WTC11 (cell line): ENCODE results near the gene CLIC5. TPM values are rescaled to one million over a fixed set of nuclear protein-coding genes. Genes with fewer than 3 reads are reported as not detected.

Source experiments
- ATAC-seq: fragments of 200-7000 bp; cut with Tn5 transposase; 2 replicates; pipeline ENCODE4 v1.10.0; 2021; ENCODE audit warnings: mild to moderate bottlenecking, moderate library complexity
- CTCF ChIA-PET: fragments of 300-600 bp; sonication (Branson Sonifier 250); formaldehyde crosslinking; loops from one replicate; lab custom pipeline; 2021; ENCODE audit warnings: antibody characterized with exemption; lab: Charles Lee
- POLR2A ChIA-PET: fragments of 350-600 bp; sonication (Branson Sonifier 250); formaldehyde crosslinking; loops from one replicate; lab custom pipeline; 2021; ENCODE audit warnings: antibody characterized with exemption; lab: Charles Lee
- DNase-seq: peaks from one replicate; pipeline ENCODE4 v3.0.0; 2021; ENCODE audit warnings: low spot score
- H3K27ac Mint-ChIP-seq: 2 replicates; pipeline ENCODE4 v1.8.0; 2021; ENCODE audit warnings: mixed read lengths
- H3K27me3 Mint-ChIP-seq: 2 replicates; pipeline ENCODE4 v1.8.0; 2021; ENCODE audit warnings: low read depth, mild to moderate bottlenecking, moderate library complexity, mixed read lengths
- H3K36me3 Mint-ChIP-seq: 2 replicates; pipeline ENCODE4 v1.8.0; 2021; ENCODE audit warnings: mixed read lengths
- H3K4me1 Mint-ChIP-seq: 2 replicates; pipeline ENCODE4 v1.8.0; 2022; ENCODE audit warnings: mixed read lengths
- H3K4me3 Mint-ChIP-seq: 2 replicates; pipeline ENCODE4 v1.8.0; 2021; ENCODE audit warnings: mild to moderate bottlenecking, moderate library complexity, mixed read lengths
- H3K9me3 Mint-ChIP-seq: 2 replicates; pipeline ENCODE4 v1.8.0; 2021; ENCODE audit warnings: mixed read lengths
- ATF1 ChIP-seq: sonication (generic); formaldehyde crosslinking; IDR thresholded peaks from 2 replicates; pipeline ENCODE4 v1.8.1; 2023; ENCODE audit warnings: mild to moderate bottlenecking, moderate library complexity, missing genetic modification reagents
- CBFB ChIP-seq: sonication (generic); formaldehyde crosslinking; IDR thresholded peaks from 2 replicates; pipeline ENCODE4 v1.8.1; 2022; ENCODE audit warnings: mild to moderate bottlenecking, low read depth, missing genetic modification reagents
- FOXP1 ChIP-seq: sonication (generic); formaldehyde crosslinking; IDR thresholded peaks from 2 replicates; pipeline ENCODE4 v1.8.0; 2022; ENCODE audit warnings: missing genetic modification reagents, mild to moderate bottlenecking, moderate library complexity, borderline replicate concordance
- KAT7 ChIP-seq: sonication (generic); formaldehyde crosslinking; IDR thresholded peaks from 2 replicates; pipeline ENCODE4 v1.8.1; 2023; ENCODE audit warnings: missing genetic modification reagents, mild to moderate bottlenecking, borderline replicate concordance
- MXD4 ChIP-seq: fragments of 250-450 bp; sonication (Bioruptor Pico); IDR thresholded peaks from 2 replicates; pipeline ENCODE4 v1.8.0; 2021; ENCODE audit warnings: mild to moderate bottlenecking, moderate library complexity, borderline replicate concordance
- MYBL2 ChIP-seq: sonication (generic); formaldehyde crosslinking; IDR thresholded peaks from 2 replicates; pipeline ENCODE4 v1.8.1; 2023; ENCODE audit warnings: mild to moderate bottlenecking, moderate library complexity, missing genetic modification reagents
- NFE2L1 ChIP-seq: sonication (generic); formaldehyde crosslinking; IDR thresholded peaks from 2 replicates; pipeline ENCODE4 v1.8.1; 2023; ENCODE audit warnings: missing genetic modification reagents
- NFYB ChIP-seq: sonication (generic); formaldehyde crosslinking; conservative IDR thresholded peaks from 2 replicates; pipeline ENCODE4 v1.8.0; 2022; ENCODE audit warnings: low read depth, missing genetic modification reagents
- NR2C2 ChIP-seq: sonication (generic); formaldehyde crosslinking; IDR thresholded peaks from 2 replicates; pipeline ENCODE4 v1.8.0; 2022; ENCODE audit warnings: mild to moderate bottlenecking, missing genetic modification reagents
- NR3C1 ChIP-seq: sonication (generic); formaldehyde crosslinking; conservative IDR thresholded peaks from 2 replicates; pipeline ENCODE4 v1.8.1; 2023; ENCODE audit warnings: low read depth, mild to moderate bottlenecking, missing genetic modification reagents
- RELA ChIP-seq: sonication (generic); formaldehyde crosslinking; IDR thresholded peaks from 2 replicates; pipeline ENCODE4 v1.8.1; 2022; ENCODE audit warnings: missing genetic modification reagents, mild to moderate bottlenecking, borderline replicate concordance
- SMAD3 ChIP-seq: sonication (generic); formaldehyde crosslinking; IDR thresholded peaks from 2 replicates; pipeline ENCODE4 v1.8.0; 2022; ENCODE audit warnings: missing genetic modification reagents, mild to moderate bottlenecking, borderline replicate concordance
- SMAD4 ChIP-seq: sonication (generic); formaldehyde crosslinking; IDR thresholded peaks from 2 replicates; pipeline ENCODE4 v1.8.0; 2022; ENCODE audit warnings: mild to moderate bottlenecking, missing genetic modification reagents
- TEAD4 ChIP-seq: sonication (generic); formaldehyde crosslinking; IDR thresholded peaks from 2 replicates; pipeline ENCODE4 v1.8.0; 2022; ENCODE audit warnings: mild to moderate bottlenecking, missing genetic modification reagents
- ZNF121 ChIP-seq: sonication (generic); formaldehyde crosslinking; IDR thresholded peaks from 2 replicates; pipeline ENCODE4 v1.8.0; 2023; ENCODE audit warnings: missing genetic modification reagents
- total RNA-seq: library from RNA; stranded (reverse); gene quantifications from 3 replicates; pipeline ENCODE4 v1.2.3, GENCODE V29; 2021
- TF ChIP-seq, protein P1 (sequence below): sonication (generic); formaldehyde crosslinking; conservative IDR thresholded peaks from 2 replicates; pipeline ENCODE4 v1.8.1; 2022; ENCODE audit warnings: mild to moderate bottlenecking, missing genetic modification reagents
- TF ChIP-seq, protein P2 (sequence below): sonication (generic); formaldehyde crosslinking; IDR thresholded peaks from 2 replicates; pipeline ENCODE4 v1.8.1; 2023; ENCODE audit warnings: mild to moderate bottlenecking, moderate library complexity, missing genetic modification reagents
- TF ChIP-seq, protein P3 (sequence below): sonication (generic); formaldehyde crosslinking; IDR thresholded peaks from 2 replicates; pipeline ENCODE4 v1.8.1; 2023; ENCODE audit warnings: mild to moderate bottlenecking, missing genetic modification reagents, moderate library complexity
- TF ChIP-seq, protein P4 (sequence below): fragments of 200-600 bp; IDR thresholded peaks from 2 replicates; pipeline ENCODE4 v1.8.0; 2022; ENCODE audit warnings: antibody characterized with exemption
- TF ChIP-seq, protein P5 (sequence below): fragments of 250-450 bp; sonication (Bioruptor Pico); conservative IDR thresholded peaks from 2 replicates; pipeline ENCODE4 v1.9.0; 2021; ENCODE audit warnings: mild to moderate bottlenecking
- TF ChIP-seq, protein P6 (sequence below): sonication (generic); formaldehyde crosslinking; IDR thresholded peaks from 2 replicates; pipeline ENCODE4 v1.8.1; 2022; ENCODE audit warnings: low read depth, mild to moderate bottlenecking, moderate library complexity, missing genetic modification reagents, borderline replicate concordance
- TF ChIP-seq, protein P7 (sequence below): sonication (generic); formaldehyde crosslinking; IDR thresholded peaks from 2 replicates; pipeline ENCODE4 v1.8.0; 2022; ENCODE audit warnings: mild to moderate bottlenecking, missing genetic modification reagents

CLIC5 gene
- total RNA-seq, 1 experiment from 2014 or later = 0.22 TPM

DNA sequence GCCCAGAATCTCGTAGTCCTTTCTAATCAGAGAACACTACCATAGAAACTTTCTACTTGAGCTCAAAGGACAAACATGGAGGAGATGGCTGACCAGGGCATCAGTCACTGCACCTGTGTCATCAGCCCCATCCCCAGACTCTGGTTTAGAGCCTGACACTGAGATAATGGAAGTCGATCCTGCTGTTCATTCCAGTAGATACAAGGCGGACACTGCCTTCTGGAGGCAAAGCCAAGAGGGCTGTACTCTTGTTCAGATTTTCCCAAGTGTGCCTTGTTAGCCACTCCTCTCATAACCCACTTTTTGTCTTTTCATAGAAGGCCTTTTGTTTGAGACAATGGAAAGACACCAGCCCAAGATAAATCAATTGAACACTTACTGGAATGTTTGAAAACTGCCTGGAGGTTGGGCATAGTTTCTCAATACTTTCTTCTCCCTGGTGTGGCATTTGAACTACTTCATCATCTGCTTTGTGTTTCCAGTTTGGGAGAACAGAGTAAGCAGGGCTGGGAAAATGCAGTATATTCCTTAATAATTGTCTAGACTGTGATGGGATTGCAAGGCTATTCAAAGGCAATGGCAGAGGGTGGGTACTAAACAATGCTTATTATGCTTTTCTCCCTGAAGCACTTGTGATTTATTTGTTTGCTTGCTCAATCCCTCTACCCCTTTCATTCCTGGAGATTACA lies 99.7 kb downstream of the CLIC5 start (continued):
- no peak for TF ChIP-seq NFE2L1 (CRISPR knock-in tag)
- TF ChIP-seq ATF1 (CRISPR knock-in tag) = no peak
- no peak for TF ChIP-seq KAT7 (CRISPR knock-in tag)
- no peak for TF ChIP-seq MXD4 (CRISPR knock-in tag)
- TF ChIP-seq CBFB = no peak

DNA sequence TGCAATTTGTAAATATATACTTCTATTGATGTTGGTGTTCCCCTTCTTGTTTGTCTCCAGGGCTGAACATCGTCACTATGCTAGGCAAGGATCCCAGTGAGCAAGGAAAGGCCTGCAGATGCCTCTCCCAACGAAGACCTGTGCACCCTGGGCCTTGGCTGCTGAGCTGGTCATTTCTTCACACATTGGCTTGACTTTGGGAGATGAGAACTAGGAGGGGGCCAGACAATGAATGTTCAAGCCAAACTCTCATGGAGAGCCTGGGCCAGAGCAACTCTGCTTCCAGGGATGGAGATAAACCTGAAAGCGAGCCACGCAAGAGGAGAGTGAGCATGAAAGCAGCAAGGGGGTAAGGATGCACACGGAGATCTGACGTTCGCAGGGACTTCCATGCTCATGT lies 104.0 kb downstream of the CLIC5 start:
- Mint-ChIP-seq H3K36me3 (peaks cover 4% of the 10 kb centered on the region; the same call in 1 of the 2 replicates), H3K4me3 (no peak overlapping the region), H3K9me3 (peaks cover 13% of the 10 kb centered on the region), H3K4me1 (no peaks in the 10 kb centered on the region), H3K27me3 (no peaks in the 10 kb centered on the region), H3K27ac (no peak overlapping the region)
- ATAC-seq = no peak
- POLR2A ChIA-PET = no interaction called here
- CTCF ChIA-PET = no interaction called here
- DNase-seq = no peak
- no peak for TF ChIP-seq FOXP1 (CRISPR knock-in tag)
- TF ChIP-seq, protein P1, sequence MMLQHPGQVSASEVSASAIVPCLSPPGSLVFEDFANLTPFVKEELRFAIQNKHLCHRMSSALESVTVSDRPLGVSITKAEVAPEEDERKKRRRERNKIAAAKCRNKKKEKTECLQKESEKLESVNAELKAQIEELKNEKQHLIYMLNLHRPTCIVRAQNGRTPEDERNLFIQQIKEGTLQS (CRISPR knock-in tag) = no peak
- TF ChIP-seq, protein P2, sequence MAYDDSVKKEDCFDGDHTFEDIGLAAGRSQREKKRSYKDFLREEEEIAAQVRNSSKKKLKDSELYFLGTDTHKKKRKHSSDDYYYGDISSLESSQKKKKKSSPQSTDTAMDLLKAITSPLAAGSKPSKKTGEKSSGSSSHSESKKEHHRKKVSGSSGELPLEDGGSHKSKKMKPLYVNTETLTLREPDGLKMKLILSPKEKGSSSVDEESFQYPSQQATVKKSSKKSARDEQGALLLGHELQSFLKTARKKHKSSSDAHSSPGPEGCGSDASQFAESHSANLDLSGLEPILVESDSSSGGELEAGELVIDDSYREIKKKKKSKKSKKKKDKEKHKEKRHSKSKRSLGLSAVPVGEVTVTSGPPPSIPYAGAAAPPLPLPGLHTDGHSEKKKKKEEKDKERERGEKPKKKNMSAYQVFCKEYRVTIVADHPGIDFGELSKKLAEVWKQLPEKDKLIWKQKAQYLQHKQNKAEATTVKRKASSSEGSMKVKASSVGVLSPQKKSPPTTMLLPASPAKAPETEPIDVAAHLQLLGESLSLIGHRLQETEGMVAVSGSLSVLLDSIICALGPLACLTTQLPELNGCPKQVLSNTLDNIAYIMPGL = no peak
- TF ChIP-seq, protein P3, sequence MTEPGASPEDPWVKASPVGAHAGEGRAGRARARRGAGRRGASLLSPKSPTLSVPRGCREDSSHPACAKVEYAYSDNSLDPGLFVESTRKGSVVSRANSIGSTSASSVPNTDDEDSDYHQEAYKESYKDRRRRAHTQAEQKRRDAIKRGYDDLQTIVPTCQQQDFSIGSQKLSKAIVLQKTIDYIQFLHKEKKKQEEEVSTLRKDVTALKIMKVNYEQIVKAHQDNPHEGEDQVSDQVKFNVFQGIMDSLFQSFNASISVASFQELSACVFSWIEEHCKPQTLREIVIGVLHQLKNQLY (CRISPR knock-in tag) = no peak
- no peak for TF ChIP-seq MYBL2 (CRISPR knock-in tag)
- no peak for TF ChIP-seq ZNF121 (CRISPR knock-in tag)
- TF ChIP-seq, protein P4, sequence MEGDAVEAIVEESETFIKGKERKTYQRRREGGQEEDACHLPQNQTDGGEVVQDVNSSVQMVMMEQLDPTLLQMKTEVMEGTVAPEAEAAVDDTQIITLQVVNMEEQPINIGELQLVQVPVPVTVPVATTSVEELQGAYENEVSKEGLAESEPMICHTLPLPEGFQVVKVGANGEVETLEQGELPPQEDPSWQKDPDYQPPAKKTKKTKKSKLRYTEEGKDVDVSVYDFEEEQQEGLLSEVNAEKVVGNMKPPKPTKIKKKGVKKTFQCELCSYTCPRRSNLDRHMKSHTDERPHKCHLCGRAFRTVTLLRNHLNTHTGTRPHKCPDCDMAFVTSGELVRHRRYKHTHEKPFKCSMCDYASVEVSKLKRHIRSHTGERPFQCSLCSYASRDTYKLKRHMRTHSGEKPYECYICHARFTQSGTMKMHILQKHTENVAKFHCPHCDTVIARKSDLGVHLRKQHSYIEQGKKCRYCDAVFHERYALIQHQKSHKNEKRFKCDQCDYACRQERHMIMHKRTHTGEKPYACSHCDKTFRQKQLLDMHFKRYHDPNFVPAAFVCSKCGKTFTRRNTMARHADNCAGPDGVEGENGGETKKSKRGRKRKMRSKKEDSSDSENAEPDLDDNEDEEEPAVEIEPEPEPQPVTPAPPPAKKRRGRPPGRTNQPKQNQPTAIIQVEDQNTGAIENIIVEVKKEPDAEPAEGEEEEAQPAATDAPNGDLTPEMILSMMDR = no peak
- TF ChIP-seq, protein P5, sequence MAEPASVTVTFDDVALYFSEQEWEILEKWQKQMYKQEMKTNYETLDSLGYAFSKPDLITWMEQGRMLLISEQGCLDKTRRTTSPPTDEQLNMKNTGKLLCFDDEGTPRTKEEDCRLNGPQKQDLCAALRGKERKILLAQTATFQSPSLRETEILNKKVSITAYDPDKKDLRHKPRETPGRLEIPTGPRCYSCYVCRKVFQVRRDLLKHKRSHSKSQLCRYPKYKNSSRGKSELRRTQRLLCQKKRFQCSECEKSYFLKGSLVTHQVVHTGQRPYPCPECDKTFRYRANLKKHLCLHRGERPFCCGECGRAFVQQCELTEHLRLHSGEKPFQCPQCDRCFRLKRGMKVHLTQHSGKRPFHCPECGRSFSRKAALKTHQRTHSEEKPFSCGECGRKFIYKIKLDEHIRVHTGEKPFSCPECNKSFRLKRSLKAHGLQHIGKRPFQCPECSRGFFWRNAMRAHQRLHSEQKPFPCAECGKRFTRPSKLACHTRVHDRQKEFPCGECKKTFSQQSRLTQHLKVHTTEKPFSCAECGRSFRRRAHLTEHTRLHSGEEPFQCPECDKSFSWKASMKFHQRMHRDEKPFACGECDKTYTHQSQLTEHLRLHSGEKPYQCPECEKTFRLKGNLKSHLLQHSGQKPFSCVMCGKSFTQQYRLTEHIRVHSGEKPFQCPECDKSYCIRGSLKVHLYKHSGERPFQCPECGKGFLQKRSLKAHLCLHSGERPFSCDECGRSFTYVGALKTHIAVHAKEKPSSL (CRISPR knock-in tag) = no peak
- no peak for TF ChIP-seq SMAD3 (CRISPR knock-in tag)
- no peak for TF ChIP-seq NR2C2 (CRISPR knock-in tag)

DNA sequence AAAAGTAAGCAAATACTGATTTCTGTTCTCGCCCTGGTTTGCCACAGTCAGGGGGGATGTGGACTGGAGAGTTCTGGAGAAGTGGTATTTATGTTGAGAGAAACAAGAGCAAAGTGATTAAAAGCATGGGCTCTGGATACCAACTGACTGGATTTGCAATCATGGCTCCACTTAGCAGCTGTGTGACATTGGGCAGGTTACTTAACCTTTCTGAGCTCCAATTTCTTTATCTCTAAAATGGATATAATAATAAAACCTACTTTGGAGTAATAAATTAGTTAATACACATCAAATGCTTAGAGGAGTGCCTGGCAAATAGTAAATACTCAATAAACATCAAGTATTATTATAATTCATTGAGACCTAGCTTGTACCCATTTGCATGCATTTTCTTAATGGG lies 111.7 kb downstream of the CLIC5 start:
- Mint-ChIP-seq H3K9me3 (peaks cover 21% of the 10 kb centered on the region), H3K4me3 (no peak overlapping the region), H3K27me3 (peaks cover 15% of the 10 kb centered on the region), H3K4me1 (peaks cover 43% of the 10 kb centered on the region), H3K27ac (no peak overlapping the region), H3K36me3 (peaks cover 8% of the 10 kb centered on the region)
- DNase-seq (no peak), ATAC-seq (no peak)
- ChIA-PET POLR2A (no interaction called here), CTCF (interaction anchor here (1.0 kb wide), 1 partner anchor 19 kb away, joined by 3 read pairs; no protein-coding TSS in a partner anchor)
- TF ChIP-seq NR3C1 (no peak), RELA (CRISPR knock-in tag) (no peak), TEAD4 (CRISPR knock-in tag) (no peak), NFYB (CRISPR knock-in tag) (no peak), SMAD4 (no peak)
- TF ChIP-seq, protein P6, sequence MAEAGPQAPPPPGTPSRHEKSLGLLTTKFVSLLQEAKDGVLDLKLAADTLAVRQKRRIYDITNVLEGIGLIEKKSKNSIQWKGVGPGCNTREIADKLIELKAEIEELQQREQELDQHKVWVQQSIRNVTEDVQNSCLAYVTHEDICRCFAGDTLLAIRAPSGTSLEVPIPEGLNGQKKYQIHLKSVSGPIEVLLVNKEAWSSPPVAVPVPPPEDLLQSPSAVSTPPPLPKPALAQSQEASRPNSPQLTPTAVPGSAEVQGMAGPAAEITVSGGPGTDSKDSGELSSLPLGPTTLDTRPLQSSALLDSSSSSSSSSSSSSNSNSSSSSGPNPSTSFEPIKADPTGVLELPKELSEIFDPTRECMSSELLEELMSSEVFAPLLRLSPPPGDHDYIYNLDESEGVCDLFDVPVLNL (CRISPR knock-in tag) = no peak
- TF ChIP-seq, protein P7, sequence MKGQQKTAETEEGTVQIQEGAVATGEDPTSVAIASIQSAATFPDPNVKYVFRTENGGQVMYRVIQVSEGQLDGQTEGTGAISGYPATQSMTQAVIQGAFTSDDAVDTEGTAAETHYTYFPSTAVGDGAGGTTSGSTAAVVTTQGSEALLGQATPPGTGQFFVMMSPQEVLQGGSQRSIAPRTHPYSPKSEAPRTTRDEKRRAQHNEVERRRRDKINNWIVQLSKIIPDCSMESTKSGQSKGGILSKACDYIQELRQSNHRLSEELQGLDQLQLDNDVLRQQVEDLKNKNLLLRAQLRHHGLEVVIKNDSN (CRISPR knock-in tag) = no peak
- TF ChIP-seq, protein P5 (CRISPR knock-in tag) = no peak
